NOMO-1 treated with dmso at 0.1 percent for 144 hours (cell line): Measurements from ENCODE around the gene ACOXL.

Source experiments
- DNase-seq: peaks from one replicate; lab custom pipeline; 2025; ENCODE audit not compliant: unreplicated experiment; lab: John Stamatoyannopoulos, UW

Gene ACOXL

DNA sequence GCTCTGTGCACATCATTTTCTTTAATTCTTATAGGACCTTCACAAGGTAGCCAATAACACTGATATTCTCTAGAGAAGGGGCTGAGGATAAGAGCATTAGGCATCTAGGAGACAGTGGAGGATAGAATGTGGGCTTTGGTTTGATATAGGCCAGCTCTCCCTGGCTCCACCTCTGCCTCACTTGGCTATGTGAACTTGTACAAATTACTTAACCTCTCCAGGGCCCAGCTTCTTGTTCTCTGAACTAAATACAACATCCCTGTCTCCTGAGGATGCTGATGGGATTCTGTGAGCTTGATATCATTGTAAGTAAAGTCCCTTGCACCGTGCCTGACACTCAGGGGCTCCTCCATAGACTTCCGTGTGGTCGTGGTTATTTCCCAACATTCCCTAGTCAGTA is 87.3 kb downstream of the ACOXL start:
- no peak for DNase-seq

DNA sequence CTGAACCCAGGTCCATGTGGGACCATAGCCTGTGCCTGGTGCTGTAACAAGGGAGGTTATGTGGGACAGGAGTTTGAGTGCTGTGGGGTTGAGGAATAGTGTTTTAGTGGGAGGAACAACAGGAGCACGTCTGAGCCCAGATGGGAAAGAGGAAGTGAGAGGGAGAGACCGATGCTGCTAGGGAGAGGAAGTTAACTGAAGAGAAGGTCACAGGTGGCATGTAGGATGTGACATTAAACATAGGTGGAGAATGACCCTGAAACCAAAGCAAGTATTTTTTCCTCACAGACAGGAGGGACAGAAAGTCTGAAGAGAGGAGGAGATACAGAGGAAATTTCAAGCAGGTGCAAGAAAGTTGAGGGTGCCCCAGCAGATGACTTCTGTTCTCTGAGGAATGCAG is 87.8 kb downstream of the ACOXL start:
- DNase-seq: peak; percentile 49

DNA sequence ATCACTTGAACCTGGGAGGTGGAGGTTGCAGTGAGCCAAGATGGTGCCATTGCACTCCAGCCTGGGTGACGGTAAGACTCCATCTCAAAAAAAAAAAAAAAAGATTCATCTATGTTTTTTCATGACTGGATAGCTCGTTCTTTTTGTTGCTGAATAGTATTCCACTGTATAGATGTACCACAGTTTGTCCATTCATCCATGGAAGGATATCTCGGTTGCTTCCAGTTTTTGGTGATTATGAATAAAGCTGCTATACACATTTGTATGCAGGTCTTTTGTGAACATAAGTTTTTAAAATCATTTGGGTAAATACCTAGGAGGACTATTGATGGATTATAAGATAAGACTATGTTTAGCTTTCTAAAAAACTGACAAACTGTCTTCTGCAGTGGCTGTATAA is 90.8 kb downstream of the ACOXL start:
- no peak for DNase-seq

DNA sequence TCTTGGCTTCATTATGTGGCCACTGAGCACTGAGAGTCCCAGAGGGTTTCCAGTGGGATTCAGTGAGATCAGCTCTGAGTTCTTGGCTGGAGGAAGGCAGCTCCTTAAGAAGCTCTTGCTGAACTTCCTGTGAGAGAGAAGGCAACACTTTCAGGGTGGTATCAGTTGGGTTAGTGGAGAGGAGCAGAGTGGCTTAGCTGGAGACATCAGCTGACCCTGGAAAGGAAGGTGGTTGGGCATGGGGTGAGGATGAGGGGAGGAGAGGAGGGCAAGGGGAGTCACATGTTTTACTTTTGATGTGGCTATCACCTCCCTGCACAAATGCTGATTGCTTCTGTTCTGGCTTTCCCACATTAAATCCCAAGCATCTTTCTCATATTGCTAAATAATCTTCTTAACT is 95.1 kb downstream of the ACOXL start:
- DNase-seq: no peak

DNA sequence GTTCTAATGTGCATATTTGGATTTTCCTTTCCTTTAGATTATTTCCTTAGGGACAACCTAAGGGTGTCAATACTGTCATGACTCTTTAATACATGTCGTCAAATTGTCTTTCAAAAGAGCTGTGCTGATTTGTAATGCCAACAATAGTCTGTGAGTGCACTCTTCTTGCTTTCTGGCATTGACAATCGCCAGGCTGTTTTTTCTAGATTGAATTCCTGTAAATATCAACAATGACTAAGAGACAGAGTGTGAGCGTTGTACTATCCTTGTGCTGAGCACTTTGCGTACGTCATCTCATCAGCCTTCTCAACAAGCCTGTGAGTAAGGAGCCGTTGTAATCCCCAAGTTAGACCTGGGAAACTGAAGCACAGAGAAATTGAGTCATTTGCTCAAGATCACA is 96.0 kb downstream of the ACOXL start:
- DNase-seq: no peak

DNA sequence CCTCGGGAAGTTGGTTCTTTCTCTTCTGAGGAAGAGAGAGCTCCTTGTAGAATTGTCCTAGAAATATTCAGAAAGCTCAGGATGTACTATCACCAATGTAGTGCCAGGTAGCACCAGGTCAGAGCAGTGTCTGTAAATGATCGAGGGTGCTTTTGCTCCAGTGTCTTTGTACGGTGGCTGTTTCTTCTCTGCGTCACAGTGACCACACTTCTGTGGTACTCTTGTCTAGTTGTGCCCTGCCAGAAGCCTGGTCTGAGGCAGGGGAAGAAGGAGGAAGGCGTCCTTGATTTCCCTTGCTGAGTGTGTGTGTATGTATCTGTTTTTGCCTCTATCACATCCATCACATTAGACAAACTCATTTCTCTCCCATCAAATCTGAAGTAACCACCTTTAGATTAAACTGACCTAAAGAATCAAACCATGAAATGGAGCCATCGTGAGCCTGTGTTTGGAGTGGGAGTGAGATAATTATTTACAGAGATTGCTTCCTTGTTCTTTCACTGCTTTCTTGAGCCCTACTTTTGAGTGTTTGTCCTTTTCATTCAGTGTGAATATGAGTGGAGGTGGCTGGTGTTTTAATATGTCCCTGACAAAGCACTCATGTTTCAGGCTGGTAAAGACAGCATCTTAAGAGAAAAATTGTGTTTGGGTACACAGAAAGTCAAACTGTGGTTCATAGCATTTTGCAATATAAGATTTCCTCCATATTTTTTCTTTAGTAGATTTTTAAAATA is 97.2 kb downstream of the ACOXL start:
- no peak for DNase-seq

DNA sequence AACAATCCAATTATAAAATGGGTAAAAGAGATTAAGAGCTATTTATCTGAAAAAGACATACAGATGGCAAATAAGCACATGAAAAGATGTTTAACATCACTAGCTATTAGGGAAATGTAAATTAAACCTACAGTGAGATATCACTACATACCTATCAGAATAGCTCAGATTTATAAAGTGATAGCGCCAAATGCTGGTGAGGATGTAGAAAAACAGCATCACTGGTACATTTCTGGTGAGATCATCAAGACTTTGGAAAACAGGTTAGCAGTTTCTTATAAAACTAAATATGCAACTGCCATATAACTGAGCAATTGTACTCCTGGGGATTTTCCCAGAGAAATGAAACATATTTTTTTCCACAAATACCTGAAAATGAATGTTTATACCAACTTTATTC is 100.4 kb downstream of the ACOXL start:
- no peak for DNase-seq

DNA sequence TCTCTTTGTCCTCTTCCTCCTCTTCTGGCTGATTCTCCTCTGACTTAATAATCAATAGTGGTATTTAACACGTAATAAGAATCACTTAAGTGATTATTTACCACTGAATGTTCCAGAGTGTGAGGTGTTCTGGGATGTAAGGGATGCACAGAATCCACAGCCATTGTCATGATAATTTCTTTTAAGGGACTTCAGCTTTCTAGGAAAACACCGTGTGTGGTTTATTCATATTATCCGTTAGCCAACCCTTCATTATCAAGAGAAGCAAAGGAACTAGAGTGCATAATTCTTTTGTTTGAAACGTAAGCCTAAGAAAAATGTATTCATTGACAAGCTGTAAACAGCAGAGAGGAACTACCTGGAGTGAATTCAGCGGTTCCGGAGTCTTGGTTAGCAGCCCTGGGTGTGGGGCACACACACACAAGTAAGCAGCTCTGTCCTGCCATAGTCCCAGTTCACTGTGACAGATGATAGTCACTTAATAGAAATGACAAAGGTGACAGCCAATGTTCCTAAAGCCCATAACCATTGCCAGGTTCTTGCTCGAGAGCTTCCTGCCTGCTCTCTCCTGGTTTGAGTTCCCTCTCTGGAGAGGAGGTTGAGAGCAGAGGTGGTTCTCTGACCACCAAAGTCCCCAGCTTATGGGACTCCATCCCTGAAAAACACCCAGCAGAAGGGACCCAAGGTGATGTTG is 101.9 kb downstream of the ACOXL start:
- DNase-seq: no peak

DNA sequence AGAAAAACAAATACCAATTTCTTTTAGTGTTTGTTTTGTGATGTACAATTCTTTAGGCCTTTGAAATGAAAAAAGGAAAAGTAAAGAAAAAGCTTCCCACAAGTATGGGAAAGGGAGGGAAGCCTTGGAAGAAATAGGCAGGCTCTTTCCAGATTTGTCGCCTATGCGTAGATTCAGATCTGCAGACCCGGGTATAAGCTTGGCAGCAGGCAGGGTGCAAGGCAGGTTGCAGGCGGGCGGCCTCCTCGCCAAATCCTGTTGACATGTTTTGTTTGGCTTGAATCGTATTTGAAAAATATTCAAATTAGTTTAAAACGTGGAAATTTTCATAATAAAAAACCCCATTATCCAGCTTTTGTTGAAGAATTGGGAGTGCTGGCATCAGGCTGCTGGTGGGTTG is 104.3 kb downstream of the ACOXL start:
- no peak for DNase-seq

DNA sequence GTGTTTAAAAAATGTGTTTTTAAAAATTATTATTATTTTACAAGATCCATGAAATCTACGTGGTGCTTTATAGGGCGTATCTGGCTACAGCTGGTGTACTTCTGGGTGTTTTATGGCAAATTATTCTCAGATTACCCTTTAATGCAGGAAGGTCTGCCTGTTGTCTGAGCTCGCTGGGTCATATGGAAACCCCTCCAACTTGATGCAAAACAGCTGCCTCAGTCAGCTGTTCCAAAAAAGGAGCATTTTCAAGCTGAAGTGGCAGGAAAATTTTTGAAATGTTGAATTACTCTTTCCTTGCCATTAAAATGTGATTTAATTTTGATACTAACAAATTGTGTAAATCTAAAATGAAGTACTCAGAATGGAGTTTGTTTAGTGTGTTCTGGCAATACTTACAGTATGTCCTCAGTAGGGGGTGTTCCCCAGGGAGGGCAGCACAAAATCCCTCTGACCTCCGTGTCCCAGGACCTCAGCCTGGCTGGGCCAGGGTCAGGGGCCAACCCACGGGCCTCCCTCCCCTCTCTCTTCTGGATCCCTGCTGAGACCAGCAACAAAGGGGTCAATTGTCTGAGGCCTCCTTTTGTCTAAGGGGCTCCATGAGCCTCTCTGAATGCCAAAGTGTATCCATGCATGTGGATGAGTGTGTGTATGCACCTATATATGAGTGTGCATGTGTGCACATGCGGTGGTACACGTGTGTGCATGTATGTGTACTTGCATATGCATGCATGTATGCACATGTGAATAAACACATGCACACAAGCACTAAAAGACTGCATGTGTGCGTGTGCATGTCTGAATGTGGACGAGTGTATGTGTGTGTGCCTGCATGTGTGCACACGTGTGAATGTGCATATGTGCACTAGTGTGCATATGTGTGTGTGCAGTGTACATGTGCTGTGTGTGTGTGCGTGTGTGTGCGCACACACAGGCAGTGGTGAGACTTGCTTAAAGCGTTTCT is 105.4 kb downstream of the ACOXL start:
- no peak for DNase-seq

DNA sequence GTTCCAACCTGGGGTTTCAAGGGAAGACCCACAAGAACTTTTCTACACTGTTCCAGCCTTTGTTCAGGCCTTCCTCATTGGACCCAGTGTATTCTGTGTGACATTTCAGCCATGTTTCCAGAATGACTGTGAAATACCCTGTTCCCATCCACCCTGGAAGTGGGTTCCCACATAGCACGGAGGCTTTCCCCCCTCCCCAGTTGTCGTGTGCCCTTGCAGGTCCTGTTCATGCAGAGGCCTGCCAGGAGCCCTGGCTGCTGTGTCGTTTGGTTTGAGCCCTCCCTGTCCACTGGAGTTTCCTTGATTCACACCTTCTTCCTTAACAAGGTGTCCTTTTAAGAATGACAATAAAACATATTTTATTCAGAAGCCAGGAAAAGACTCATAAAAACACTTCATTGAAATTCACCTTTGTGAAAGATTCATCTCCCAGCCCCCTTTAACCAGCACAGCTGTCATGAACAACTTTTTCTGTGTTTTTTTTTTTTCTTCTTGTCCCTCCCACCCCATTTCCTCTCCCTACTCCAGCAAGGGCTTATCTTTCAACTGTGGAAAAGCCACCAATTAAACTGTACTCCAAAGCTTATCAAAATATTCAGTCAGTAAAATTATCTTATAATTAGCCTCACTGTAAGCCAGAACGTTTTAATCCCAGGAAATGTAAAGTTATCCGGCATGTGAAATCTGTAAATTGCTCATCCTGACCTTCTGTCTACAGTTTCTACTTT is 106.4 kb downstream of the ACOXL start:
- no peak for DNase-seq

DNA sequence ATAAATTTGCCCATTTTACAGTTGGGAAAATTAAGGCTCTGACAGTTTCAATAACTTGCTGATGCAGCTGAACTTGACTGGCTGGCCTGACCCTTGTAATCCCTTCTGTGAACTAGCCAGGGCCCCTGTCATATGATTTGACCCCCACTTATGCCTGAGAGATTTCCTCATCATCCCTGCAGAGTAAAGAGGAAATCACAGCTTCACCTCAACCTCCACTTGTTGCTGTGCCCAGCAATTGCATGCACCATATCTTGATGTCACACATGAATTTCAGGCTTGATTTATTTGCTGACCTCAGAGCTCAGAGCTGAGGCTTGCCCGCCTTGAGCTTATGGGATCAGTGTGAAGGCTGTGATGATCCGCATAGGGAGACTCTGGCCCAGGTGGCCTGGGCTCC is 108.1 kb downstream of the ACOXL start:
- no peak for DNase-seq

DNA sequence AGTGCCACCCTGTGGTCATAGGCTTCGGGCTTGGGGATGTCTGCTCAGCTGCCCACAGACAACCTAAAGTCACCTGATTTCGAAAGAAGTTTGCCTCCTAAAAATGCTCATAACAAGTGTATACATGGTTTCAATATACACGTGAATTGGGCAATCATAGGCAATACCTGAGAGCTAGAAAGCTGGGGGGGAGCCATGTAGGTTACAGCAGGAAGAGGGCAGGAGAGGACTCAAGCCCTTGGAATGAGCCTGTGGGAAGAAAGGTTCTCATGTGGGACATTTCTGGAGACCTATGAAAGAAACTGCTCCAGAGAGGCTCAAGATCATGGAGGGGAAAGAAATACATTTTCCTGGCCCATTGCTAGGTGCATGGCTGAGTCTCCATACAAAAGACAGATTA is 109.7 kb downstream of the ACOXL start:
- DNase-seq: no peak

DNA sequence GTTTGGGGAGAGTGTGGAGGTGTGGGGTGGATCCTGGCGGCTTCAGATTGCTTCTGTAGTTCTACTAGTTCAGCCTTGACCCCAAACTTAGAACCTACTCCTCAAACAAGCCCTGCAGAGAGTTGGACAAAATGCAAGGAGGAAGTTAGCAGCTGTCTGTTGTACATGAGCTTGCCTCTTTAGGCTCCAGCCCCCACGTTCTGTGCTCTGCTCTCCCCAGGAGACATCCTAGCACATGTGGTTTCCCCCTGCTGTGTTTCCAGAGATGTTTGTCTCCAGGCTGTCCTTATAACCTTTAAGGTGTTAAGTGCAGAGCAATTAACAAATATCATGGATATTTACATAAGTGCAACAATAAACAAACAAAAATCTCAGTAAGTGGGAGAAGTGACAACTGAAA is 111.1 kb downstream of the ACOXL start:
- DNase-seq: no peak

DNA sequence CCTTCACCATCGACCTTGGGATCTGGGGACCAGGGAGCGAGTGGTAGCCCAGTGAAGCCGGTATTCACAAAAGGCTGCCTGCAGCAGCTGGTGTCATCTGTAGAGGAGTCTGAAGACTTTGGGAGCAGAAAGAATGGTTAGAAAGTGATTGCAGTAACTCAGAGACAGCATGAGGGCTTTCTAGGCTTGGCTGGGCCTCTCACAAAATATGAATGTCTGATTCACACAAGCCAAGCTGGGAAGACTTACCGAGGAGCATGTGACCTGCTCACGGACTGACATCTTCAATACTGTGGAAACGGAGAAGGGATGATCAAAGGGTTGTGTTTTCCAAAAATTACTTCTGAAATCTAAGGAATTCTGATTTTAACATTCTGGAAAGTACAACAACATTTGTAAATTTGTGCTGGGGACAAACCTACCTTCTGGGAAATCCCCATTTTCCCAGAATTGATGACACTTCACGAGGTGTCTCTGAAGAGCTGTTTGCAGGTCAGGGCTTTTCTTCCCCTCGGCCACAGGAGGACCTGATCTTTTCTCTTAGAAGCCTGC is 111.7 kb downstream of the ACOXL start:
- DNase-seq: no peak

DNA sequence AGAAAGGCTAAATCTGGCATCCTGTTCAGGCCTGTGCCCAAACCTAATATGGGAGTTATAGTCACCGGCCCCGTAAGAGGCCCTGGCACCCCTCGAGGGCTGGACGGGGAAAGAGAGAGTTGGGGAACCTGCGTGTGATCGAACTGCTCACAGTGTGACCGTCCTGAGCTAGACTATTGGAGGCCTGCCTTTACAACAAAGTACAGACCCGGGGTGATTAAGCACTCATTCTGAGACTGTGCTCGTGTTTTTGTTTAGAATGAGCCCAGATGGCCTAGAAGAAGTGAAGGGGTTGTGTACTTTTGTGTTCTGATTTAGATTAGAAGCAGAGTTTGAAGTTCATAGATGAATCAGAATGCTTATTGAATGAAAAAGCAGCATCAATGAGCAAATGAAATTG is 115.3 kb downstream of the ACOXL start:
- DNase-seq: no peak

DNA sequence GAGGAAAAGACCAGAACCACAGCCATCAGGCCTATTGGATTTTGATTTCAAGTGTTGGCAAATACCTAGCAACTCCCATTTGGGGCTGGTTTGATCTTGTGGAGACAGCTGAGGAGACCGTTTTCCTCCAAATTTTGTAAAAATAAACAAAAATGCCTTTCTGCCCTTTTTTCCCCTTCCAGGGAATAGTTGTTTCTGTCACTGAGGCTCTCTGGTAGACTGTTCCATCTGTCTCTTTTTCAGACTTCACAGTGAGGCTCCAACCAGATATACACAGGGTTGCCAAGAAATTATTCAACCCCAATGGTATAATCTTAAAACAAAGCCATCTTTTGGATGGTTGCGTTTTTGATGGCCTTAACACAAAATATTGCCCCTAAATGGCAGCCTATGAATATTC is 115.7 kb downstream of the ACOXL start:
- no peak for DNase-seq

DNA sequence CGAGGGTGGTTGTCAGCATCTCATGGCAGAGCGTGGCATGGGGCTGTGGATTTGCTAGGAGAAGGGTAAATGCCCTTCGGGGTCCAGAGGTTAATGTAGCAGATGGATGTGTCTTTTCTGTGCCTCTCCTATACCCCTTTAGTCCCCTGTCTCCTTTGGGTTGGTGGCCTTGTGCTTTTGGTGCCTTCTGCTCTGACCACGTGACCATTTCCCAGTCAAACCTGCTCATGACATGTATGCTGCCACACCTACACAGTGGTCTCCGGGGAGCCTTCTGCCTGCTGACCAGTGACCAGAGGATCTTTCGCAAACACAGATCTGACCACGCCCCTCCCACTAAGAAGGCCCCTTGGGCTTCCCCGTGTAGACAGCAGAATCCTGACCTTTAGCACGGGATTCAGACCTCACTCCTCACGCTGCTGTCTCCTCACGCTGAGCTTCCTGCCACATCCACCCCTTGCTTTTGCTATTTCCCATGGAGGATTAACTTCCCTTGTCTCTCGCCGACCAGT is 116.2 kb downstream of the ACOXL start:
- no peak for DNase-seq

DNA sequence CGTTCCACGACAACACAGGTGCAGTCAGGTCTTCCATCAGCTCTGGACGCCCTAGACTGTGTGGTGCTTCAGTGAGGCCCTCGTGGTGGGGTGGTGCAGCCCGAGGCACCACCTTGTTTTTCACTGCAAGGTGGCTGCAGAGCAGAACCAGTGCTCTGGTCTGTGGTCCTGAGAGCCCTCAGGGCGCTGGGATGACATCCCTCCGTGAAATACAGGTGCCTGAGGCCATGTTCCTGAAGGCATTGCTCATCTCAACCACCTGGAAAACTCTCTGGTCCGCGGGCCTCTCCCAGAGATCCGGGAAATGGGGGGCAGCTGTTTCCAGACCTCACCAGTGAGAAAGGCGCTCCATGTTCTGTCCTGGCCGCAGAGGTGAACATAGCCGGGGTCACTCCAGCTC is 119.2 kb downstream of the ACOXL start:
- DNase-seq: no peak

DNA sequence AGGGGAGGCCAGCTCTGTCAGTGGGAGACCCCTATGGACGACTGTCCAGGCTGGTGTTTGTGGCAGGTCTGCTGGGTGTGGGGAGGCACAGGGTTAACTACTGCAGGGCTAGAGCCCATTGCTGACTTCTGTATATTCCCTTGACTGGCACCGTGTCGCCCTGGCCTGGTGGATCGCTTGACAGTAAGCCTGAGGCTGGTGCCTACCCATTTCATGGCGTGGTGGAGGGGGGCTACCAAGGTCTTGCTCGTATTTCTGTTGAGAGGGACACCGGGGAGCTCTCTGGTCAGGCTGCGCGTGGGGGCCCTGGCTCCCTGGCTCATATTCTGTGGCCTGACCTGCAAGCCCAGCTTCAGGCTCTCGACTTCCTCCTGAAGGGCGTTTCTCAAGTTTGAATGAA is 119.7 kb downstream of the ACOXL start:
- DNase-seq: no peak
